Measurements from ENCODE around the gene KDM6A. TPM values are rescaled to one million over a fixed set of nuclear protein-coding genes. Genes with fewer than 3 reads are reported as not detected.

KDM6A gene
- total and polyA plus RNA-seq, 9 of the 15 experiments (the other 6 are each of a cell fraction or from before 2014, with no cell fraction given) = 8.4 to 34.3 (median 22.9) TPM

DNA sequence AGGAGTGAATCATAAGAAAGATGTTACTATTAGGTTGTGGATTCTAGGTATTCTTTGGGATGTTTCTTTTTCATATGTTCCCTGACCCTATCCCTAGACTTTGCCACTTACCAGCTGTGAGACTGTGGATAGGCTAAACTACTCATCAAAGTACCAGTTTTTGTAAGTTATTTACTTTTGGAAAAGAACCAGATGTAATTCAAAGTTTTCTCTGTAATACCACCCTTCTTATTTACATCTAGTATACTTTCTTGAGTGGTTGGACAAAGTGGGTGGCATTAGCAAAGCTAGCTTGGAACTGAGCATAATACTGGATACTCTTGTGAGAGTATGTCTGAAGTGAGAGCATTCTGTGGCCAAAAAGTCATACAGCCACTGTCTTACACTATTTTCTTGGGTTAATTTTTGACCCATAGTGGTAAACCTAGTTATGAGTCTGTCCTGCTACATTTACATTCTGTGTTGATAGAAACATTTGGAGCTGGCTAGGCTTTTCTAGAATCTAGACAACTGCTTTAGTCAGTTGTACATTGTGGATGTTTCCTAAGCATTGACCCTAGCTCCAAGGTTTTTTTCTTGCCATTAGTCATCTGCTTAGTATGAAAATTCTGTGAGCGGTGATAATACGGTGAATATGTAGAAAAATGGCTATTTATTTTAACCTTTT, 41.7 kb downstream of the KDM6A start:
- peak overlapping the region; percentile 70 for H3K4me2 ChIP-seq (ENCODE audit: insufficient read depth, low read length)
- no peak for TF ChIP-seq GABPB2 (CRISPR knock-in tag; conservative IDR thresholded peaks at IDR 0.05)
- TF ChIP-seq, protein P1, sequence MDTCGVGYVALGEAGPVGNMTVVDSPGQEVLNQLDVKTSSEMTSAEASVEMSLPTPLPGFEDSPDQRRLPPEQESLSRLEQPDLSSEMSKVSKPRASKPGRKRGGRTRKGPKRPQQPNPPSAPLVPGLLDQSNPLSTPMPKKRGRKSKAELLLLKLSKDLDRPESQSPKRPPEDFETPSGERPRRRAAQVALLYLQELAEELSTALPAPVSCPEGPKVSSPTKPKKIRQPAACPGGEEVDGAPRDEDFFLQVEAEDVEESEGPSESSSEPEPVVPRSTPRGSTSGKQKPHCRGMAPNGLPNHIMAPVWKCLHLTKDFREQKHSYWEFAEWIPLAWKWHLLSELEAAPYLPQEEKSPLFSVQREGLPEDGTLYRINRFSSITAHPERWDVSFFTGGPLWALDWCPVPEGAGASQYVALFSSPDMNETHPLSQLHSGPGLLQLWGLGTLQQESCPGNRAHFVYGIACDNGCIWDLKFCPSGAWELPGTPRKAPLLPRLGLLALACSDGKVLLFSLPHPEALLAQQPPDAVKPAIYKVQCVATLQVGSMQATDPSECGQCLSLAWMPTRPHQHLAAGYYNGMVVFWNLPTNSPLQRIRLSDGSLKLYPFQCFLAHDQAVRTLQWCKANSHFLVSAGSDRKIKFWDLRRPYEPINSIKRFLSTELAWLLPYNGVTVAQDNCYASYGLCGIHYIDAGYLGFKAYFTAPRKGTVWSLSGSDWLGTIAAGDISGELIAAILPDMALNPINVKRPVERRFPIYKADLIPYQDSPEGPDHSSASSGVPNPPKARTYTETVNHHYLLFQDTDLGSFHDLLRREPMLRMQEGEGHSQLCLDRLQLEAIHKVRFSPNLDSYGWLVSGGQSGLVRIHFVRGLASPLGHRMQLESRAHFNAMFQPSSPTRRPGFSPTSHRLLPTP (IDR thresholded peaks at IDR 0.05; ENCODE audit: borderline replicate concordance, extremely low read depth, insufficient read length) = no peak
- no peak for TF ChIP-seq CHD2 (IDR thresholded peaks at IDR 0.05; ENCODE audit: low read depth, low read length)
- TF ChIP-seq, protein P2, sequence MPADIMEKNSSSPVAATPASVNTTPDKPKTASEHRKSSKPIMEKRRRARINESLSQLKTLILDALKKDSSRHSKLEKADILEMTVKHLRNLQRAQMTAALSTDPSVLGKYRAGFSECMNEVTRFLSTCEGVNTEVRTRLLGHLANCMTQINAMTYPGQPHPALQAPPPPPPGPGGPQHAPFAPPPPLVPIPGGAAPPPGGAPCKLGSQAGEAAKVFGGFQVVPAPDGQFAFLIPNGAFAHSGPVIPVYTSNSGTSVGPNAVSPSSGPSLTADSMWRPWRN (IDR thresholded peaks at IDR 0.05; ENCODE audit: low read depth) = no peak
- no peak for TF ChIP-seq CC2D1A (IDR thresholded peaks at IDR 0.05)
- no peak for TF ChIP-seq CBX2 (IDR thresholded peaks at IDR 0.05; ENCODE audit: insufficient read depth, low read length, poor library complexity, severe bottlenecking)
- TF ChIP-seq GATA2 (CRISPR knock-in tag; IDR thresholded peaks at IDR 0.05) = no peak
- no peak for TF ChIP-seq ASH1L (IDR thresholded peaks at IDR 0.05; ENCODE audit: borderline replicate concordance, low read depth, partially characterized antibody)
- TF ChIP-seq, protein P3, sequence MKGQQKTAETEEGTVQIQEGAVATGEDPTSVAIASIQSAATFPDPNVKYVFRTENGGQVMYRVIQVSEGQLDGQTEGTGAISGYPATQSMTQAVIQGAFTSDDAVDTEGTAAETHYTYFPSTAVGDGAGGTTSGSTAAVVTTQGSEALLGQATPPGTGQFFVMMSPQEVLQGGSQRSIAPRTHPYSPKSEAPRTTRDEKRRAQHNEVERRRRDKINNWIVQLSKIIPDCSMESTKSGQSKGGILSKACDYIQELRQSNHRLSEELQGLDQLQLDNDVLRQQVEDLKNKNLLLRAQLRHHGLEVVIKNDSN (CRISPR knock-in tag; IDR thresholded peaks at IDR 0.05) = no peak
- no peaks in the 10 kb centered on the region for H3K9me1 ChIP-seq (ENCODE audit: control insufficient read depth, insufficient read depth, low read length)
- ATAC-seq (peak; percentile 42), FAIRE-seq (peak; percentile 56), DNase-seq (ENCODE audit: extremely low read depth in 1 of 4, low spot score in 3 of 4) (no peak)
- no peak overlapping the region for H2AFZ ChIP-seq (ENCODE audit: low read depth, low read length)
- intact Hi-C loops (cut with micrococcal nuclease) (loop anchor here (2.0 to 10.0 kb wide), 2 partner anchors 42 to 150 kb away; partner anchors contain the start of gene KDM6A), in situ Hi-C loops (cut with MboI) (no loop called here)
- 0% methylated on average over 2 of the region's 2 CpGs for WGBS (ENCODE audit: insufficient coverage, low coverage, missing lambda C conversion rate)
- no peaks in the 10 kb centered on the region for H3K27me3 ChIP-seq (ENCODE audit: control insufficient read depth in 2 of 2, insufficient read depth in 2 of 2, low read length in 2 of 2)
- H3K79me2 ChIP-seq (ENCODE audit: control insufficient read depth, insufficient read depth, low read length) = peaks cover 89% of the 10 kb centered on the region
- H4K20me1 ChIP-seq (replicated peaks; ENCODE audit: control insufficient read depth, insufficient read depth, low read length) = 0 out of 2 replicates have a peak, but pooled peaks cover 3% of the 10 kb centered on the region
- no peaks in the 10 kb centered on the region for H3K9me3 ChIP-seq (replicated peaks; ENCODE audit: control insufficient read depth, insufficient read depth, low read depth, low read length)
- BruUV-seq (replicated peaks) = no TSS peak
- no peak overlapping the region for H3K4me3 ChIP-seq
- peaks cover 22 to 23% of the 10 kb centered on the region in 2 experiments; a peak in 4 of 5 replicates for H3K4me1 ChIP-seq (replicated peaks in 1 of 2; ENCODE audit: control insufficient read depth in 2 of 2, insufficient read depth in 2 of 2, low read length in 2 of 2)
- ChIA-PET CTCF (ENCODE audit: low intra/inter-chr PET ratio) (no interaction called here), POLR2A (interaction anchor here (0.8 to 1.2 kb wide), 4 partner anchors 10 to 40 kb away, joined by 3 to 5 read pairs (median 4); no protein-coding TSS in a partner anchor)
- peak overlapping the region in 1 of 2 experiments; percentile 45; a peak in 2 of 4 replicates for H3K9ac ChIP-seq (ENCODE audit: insufficient read depth in 1 of 2, low read depth in 2 of 2, low read length in 2 of 2)
- H3K27ac ChIP-seq (ENCODE audit: extremely low read depth, low read depth, low read length) = peak overlapping the region; percentile 76
- H3K36me3 ChIP-seq (ENCODE audit: control insufficient read depth, insufficient read depth, low read length) = peaks cover 6% of the 10 kb centered on the region; the same call in 2 of the 3 replicates
